Stimulated activated CD4-positive, alpha-beta T cell treated with anti-CD3 and anti-CD28 coated beads, Interleukin-12 subunit alpha, Interleukin-12 subunit beta, amount 100 ng/mL, for 48 hours (primary cell): ENCODE results near the gene NDUFA8.
A peak's percentile ranks its signal among the peaks of the same experiment; 100 is the strongest.

Experiments used
- DNase-seq, 3 donors: peaks; one replicate each; pipeline ENCODE4 v3.0.0-alpha.2; 2020; ENCODE audit warnings: low read depth in 2 of 3, low spot score in 1 of 3

Gene NDUFA8

GRCh38 chr9:122159026-122159924, at the start of gene NDUFA8, which contains the start of gene MORN5:
Gene NDUFA8 (minus strand): TSS chr9:122159779. CDS start chr9:122159677, 102 bp downstream.
Gene MORN5 (plus strand): TSS chr9:122159908. CDS start chr9:122159973, 65 bp downstream.
- DNase-seq = peak; percentile 92 to 94 (median 94)

- DNase-seq = no peak
These were observed 47.5 kb upstream of the NDUFA8 start for GRCh38 chr9:122207096-122207495.

- DNase-seq = no peak
These were observed 46.8 kb upstream of the NDUFA8 start for GRCh38 chr9:122206118-122207046.

- no peak for DNase-seq
These were observed 45.6 kb upstream of the NDUFA8 start for GRCh38 chr9:122205176-122205575.

- DNase-seq = no peak
These were observed 44.9 kb upstream of the NDUFA8 start for GRCh38 chr9:122204491-122204890.

- no peak for DNase-seq
These were observed 44.5 kb upstream of the NDUFA8 start for GRCh38 chr9:122204055-122204454.

- no peak for DNase-seq
These were observed 42.5 kb upstream of the NDUFA8 start for GRCh38 chr9:122202111-122202510.

GRCh38 chr9:122201641-122202040, 42.1 kb upstream of the NDUFA8 start:
- DNase-seq = no peak

- no peak for DNase-seq
These were observed 41.5 kb upstream of the NDUFA8 start for GRCh38 chr9:122200960-122201595.

GRCh38 chr9:122197882-122198281, 38.3 kb upstream of the NDUFA8 start:
- DNase-seq = no peak

GRCh38 chr9:122197426-122197825, 37.8 kb upstream of the NDUFA8 start:
- DNase-seq = no peak

- DNase-seq = no peak
These were observed 36.3 kb upstream of the NDUFA8 start for GRCh38 chr9:122195875-122196274.

GRCh38 chr9:122193651-122194050, 34.1 kb upstream of the NDUFA8 start:
- DNase-seq = no peak

- DNase-seq = no peak
These were observed 33.4 kb upstream of the NDUFA8 start for GRCh38 chr9:122192914-122193525.

- DNase-seq = no peak
These were observed 32.8 kb upstream of the NDUFA8 start for GRCh38 chr9:122192261-122192875.

GRCh38 chr9:122191584-122191983, 32.0 kb upstream of the NDUFA8 start:
- no peak for DNase-seq

- DNase-seq = no peak
These were observed 31.2 kb upstream of the NDUFA8 start for GRCh38 chr9:122190597-122191381.

- DNase-seq = no peak
These were observed 28.8 kb upstream of the NDUFA8 start for GRCh38 chr9:122188369-122188768.

GRCh38 chr9:122186777-122187470, 27.3 kb upstream of the NDUFA8 start:
- no peak for DNase-seq
